Activated CD4-positive, CD25-positive, alpha-beta regulatory T cell (primary cell): Measurements from ENCODE around the gene RDH5.

Experiments used
- DNase-seq, 4 experiments: peaks; one replicate each; lab custom pipeline; 2025; lab: John Stamatoyannopoulos, UW

RDH5 gene

GRCh38 chr12:55712700-55713415 is 7.3 kb upstream of the RDH5 start:
- DNase-seq, result no peak

GRCh38 chr12:55713721-55714120 is 6.5 kb upstream of the RDH5 start:
- DNase-seq, result no peak

GRCh38 chr12:55715169-55715764 is 4.9 kb upstream of the RDH5 start:
- DNase-seq, result no peak

DNA sequence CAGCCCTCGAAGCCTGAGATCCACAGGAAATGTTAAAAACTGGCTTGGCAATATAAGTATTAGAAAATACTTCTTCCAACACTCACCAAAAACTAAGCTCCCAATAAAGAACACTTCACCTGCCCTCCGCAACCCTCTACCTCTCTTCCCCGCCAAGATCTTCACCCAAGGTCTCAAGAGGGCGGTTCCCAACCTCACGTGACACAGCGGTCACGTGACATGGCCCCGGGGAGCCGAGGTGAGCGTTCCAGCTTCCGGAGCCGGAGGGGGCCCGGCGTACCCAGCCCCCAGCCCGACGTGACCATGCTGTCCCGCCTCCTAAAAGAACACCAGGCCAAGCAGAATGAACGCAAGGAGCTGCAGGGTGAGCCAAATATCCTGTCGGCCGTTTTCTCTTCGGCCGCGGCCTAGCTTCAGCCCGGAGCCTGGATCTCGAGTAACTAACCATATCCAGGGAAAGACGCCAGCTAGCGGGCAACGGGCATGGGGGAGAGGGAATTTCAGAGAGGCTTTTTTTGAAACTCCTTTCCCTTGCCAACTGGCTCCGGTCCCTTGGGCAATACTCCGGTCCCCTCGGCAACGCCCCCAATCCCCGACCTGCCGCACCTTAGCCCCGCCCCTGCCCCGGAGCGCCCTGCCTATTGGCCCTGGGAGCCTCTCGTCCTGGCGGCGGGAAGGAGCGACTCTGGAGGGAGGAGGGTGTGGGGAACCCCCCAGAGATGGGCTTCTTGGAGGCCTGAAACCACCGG is 4.2 kb upstream of the RDH5 start, which contains the start of gene BLOC1S1:
TSS of gene BLOC1S1 (plus strand) at position 214 of the 749 bp plus-strand sequence. CDS start at position 220, 6 bp downstream.
- peak; percentile 85 to 91 (median 88) for DNase-seq

- DNase-seq, result no peak
Measured at GRCh38 chr12:55716582-55716957, 3.6 kb upstream of the RDH5 start.

DNA sequence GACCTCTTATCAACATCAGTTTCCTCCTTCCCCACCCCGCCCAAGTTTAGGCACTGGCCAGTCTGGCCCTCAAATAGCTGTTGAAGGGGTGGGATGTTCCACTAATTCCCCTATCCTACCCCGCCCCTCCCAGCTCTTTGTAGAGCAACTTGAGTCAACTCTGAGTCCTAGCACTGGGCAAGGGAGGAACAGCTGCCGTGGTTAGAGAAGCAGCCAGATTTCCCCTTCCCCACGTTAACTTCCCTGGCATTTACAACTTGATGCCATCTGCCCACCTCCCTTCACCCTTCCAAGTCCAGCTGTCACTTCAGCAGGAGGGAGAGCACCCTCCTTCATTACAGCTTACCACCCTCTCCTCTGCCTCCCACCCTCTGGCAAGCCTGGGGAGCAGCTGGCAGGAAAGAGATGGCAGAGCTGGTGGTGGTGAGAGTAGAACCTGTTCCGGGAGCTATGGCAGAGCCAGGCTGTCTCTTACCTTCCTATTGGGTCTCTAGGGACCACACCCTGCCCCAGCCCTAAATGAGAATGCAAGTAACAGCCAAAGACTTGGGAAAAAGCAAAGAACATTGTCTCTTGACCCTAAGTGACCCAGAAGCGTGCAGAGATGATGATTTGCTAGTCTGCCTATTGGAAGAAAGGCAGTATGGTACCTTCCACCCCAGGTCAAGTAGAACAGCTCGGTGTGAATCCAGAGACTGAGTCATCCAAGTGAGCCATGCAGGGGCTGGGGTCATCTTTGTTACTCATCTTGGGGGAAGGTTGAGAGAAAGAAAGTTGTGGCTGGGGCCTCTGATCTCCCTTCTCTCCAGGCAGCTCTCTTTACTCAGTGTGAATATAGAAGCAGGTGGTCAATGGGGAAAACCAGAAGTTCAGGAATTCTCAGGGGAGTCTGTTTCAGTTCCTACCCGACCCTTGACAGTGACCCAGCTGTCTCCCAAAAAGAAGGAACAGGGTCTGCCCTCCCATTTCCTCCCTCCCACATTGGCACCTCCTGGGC is 2.9 kb upstream of the RDH5 start:
- no peak for DNase-seq

DNA sequence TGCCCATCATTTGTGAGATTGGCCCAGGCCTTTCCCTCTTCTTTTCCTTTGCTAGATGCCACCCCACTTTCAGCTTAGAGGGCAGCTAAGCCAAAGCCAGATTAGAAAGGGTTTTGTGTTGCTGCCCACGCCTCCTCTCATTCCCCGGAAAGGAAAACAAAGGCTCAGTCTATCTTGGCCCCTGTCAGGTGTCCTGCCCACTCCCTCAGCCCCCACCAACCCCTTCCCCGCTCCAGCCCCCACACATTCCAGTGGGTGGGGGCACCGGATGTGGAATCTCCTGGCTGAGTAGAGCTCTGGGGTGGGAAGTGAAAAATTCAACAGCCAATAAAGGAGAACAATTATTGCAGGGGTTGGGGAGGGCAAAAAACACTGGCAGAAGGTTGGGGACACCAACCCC is 2.2 kb upstream of the RDH5 start:
- DNase-seq, result no peak

- no peak for DNase-seq
Measured at GRCh38 chr12:55718624-55719275, 1.4 kb upstream of the RDH5 start.

DNA sequence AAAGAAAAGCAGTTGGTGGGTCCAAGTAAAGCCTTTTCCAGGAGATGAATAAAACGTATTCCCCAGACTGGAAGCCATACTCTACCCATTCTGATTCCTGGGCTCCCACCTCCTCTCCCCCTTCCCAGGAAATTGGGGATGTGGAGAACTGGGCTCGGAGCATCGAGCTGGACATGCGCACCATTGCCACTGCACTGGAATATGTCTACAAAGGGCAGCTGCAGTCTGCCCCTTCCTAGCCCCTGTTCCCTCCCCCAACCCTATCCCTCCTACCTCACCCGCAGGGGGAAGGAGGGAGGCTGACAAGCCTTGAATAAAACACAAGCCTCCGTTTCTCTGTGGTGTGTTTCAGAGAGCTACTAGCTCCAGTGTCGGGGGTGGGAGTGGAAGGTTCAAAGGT is 822 bp upstream of the RDH5 start:
- no peak for DNase-seq

- DNase-seq, result no peak
Measured at GRCh38 chr12:55720894-55721444, 776 bp downstream of the RDH5 start.

GRCh38 chr12:55721601-55722213 is 1.5 kb downstream of the RDH5 start:
- DNase-seq, result no peak

DNA sequence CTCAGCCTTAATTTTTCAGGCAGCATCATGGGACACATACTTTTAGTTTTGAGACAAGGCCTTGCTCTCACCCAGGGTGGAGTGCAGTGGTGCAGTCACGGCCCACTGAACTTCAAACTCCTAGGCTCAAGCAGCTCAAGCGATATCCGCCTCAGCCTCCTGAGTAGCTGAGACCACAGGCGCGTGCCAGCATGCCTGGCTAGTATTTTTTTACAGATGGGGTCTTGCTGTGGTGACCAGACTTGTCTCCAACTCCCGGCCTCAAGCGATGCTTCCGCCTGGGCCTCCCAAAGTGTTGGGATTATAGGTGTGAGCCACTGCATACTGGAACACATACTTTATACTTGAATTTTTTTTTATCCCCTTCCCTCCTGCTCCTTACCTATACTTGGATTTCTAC is 2.8 kb downstream of the RDH5 start:
- no peak for DNase-seq

- DNase-seq, result no peak
Measured at GRCh38 chr12:55723516-55724225, 3.5 kb downstream of the RDH5 start.

- DNase-seq, result peak; percentile 21 to 47 (median 30)
Measured at GRCh38 chr12:55724226-55724939, 4.2 kb downstream of the RDH5 start.

GRCh38 chr12:55724940-55725309 is 4.7 kb downstream of the RDH5 start:
- DNase-seq, result no peak

- no peak for DNase-seq
Measured at GRCh38 chr12:55725556-55725955, 5.4 kb downstream of the RDH5 start.

- no peak for DNase-seq
Measured at GRCh38 chr12:55726971-55727370, 6.8 kb downstream of the RDH5 start.

DNA sequence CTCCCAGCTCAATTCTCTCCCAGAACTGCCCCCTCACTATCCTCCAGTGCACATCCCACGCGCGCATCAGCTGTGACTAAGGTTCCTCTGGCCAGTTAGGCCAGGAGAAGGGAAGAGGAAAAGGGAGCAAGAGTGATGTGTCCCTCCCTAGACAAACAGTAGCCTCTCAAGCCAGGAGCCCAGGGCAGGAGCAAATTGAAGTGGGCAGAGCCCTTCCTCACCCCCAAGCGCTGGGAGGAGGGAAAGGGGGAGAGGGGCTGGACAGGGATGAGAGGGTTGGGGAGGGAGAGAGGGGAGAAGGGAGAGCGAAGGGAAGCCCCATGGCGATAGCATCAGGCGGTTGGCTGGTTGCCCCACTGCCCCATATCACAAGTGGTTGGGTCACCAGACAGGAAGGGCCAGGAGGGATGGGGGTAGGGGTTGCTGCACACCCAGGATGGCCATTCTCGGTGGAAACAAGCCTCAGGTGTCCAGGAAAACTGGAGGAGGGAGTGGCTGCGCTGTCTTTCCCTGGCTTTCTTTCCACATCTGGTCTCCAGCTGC is 7.5 kb downstream of the RDH5 start:
- DNase-seq, result no peak
